Bladder microvascular endothelial cell (primary cell): ENCODE data around the gene PXMP4. TPM values are rescaled to one million over a fixed set of nuclear protein-coding genes. Genes with fewer than 3 reads are reported as not detected.

ENCODE experiments used
- total RNA-seq: library from RNA; depleted of rRNA; stranded (reverse); fragments of >200 nt; gene quantifications from 2 replicates; pipeline ENCODE4 v1.2.3, GENCODE V29; 2014

PXMP4 gene
- total RNA-seq, result 3.1 and 7.0 TPM in 2 replicates

GRCh38 chr20:33719989-33720709 is at the start of gene PXMP4:
PXMP4 (minus strand) TSS chr20:33720310; CDS start chr20:33720207, 103 bp downstream.

GRCh38 chr20:33731693-33732165 is 11.6 kb upstream of the PXMP4 start, which contains the start of gene ZNF341:
ZNF341 (plus strand) TSS chr20:33731996; CDS start chr20:33732022, 26 bp downstream.

GRCh38 chr20:33686100-33686983 is 33.8 kb downstream of the PXMP4 start, which contains the start of gene E2F1:
E2F1 (minus strand) TSS chr20:33686385; CDS start chr20:33686264, 121 bp downstream.

GRCh38 chr20:33674294-33675135 is 45.6 kb downstream of the PXMP4 start, which contains the start of gene NECAB3:
NECAB3 (minus strand) TSS chr20:33674428; CDS start chr20:33674352, 76 bp downstream.

GRCh38 chr20:33666293-33667244 is 53.5 kb downstream of the PXMP4 start, which contains the start of gene ACTL10:
ACTL10 (plus strand) TSS chr20:33666943; CDS start chr20:33667498, 555 bp downstream.

GRCh38 chr20:33662172-33662571 is 57.9 kb downstream of the PXMP4 start, which contains the start of gene C20orf144:
C20orf144 (plus strand) TSS chr20:33662327; CDS start chr20:33662346, 19 bp downstream.

Other genes starting within 250 kb of the PXMP4 start
- gene CBFA2T2, start 230.2 kb downstream of the PXMP4 start, total RNA-seq, result 2.3 and 6.1 TPM in 2 replicates
- gene C20orf144, start 58.0 kb downstream of the PXMP4 start, total RNA-seq, result under 0.01 TPM in 1 of 2 replicates, not detected in the other
- 1.5 and 1.6 TPM in 2 replicates for gene ACTL10, start 53.4 kb downstream of the PXMP4 start, total RNA-seq
- gene NECAB3, start 45.9 kb downstream of the PXMP4 start, total RNA-seq, result 6.5 and 8.5 TPM in 2 replicates
- 9.4 and 14.1 TPM in 2 replicates for gene E2F1, start 33.9 kb downstream of the PXMP4 start, total RNA-seq
- 0.97 and 2.0 TPM in 2 replicates for gene ZNF341, start 11.7 kb upstream of the PXMP4 start, total RNA-seq
- 37.4 and 57.4 TPM in 2 replicates for gene CHMP4B, start 91.0 kb upstream of the PXMP4 start, total RNA-seq